GM12878 (cell line): ENCODE measurements around the gene HSPA1B. TPM values are rescaled to one million over a fixed set of nuclear protein-coding genes. Genes with fewer than 3 reads are reported as not detected.

Experiments
- ATF3 ChIP-seq: IDR thresholded peaks from 2 replicates; pipeline ENCODE4 v1.6.1; 2011; ENCODE audit warnings: low read depth, mild to moderate bottlenecking, low read length, moderate library complexity, borderline replicate concordance; ENCODE audit errors: extremely low read depth
- CHD1 ChIP-seq: IDR thresholded peaks from 2 replicates; pipeline ENCODE4 v1.6.1; 2012; ENCODE audit warnings: low read depth, low read length, improper control_type of control experiment
- DPF2 ChIP-seq: fragments of 450-650 bp; IDR thresholded peaks from 2 replicates; pipeline ENCODE4 v1.6.1; 2017; ENCODE audit warnings: mild to moderate bottlenecking
- EZH2 ChIP-seq: IDR thresholded peaks from 2 replicates; pipeline ENCODE4 v1.6.1; 2012; ENCODE audit warnings: low read depth, mild to moderate bottlenecking, control low read depth, inconsistent platforms, low read length, borderline replicate concordance; ENCODE audit not compliant: control insufficient read depth
- HSF1 ChIP-seq: fragments of 150-350 bp; IDR thresholded peaks from 2 replicates; pipeline ENCODE4 v1.6.1; 2014; ENCODE audit warnings: mild to moderate bottlenecking, low read depth, low read length
- KAT2A ChIP-seq: conservative IDR thresholded peaks from 2 replicates; pipeline ENCODE4 v1.6.1; 2011; ENCODE audit warnings: low read depth, low read length; ENCODE audit not compliant: control insufficient read depth
- KLF5 ChIP-seq: fragments of 450-650 bp; IDR thresholded peaks from 2 replicates; pipeline ENCODE4 v1.6.1; 2014; ENCODE audit warnings: mild to moderate bottlenecking; ENCODE audit not compliant: partially characterized antibody
- RELA ChIP-seq: fragments of 450-650 bp; IDR thresholded peaks from 2 replicates; pipeline ENCODE4 v1.8.0; 2014; ENCODE audit warnings: borderline replicate concordance; ENCODE audit not compliant: partially characterized antibody
- WRNIP1 ChIP-seq: IDR thresholded peaks from 2 replicates; pipeline ENCODE4 v1.6.1; 2011; ENCODE audit warnings: low read depth, low read length, improper control_type of control experiment, borderline replicate concordance
- ZBTB33 ChIP-seq: fragments of 450-650 bp; IDR thresholded peaks from 2 replicates; pipeline ENCODE4 v1.6.1; 2017; ENCODE audit warnings: mild to moderate bottlenecking
- ZBTB40 ChIP-seq: fragments of 450-650 bp; IDR thresholded peaks from 2 replicates; pipeline ENCODE4 v1.6.1; 2016; ENCODE audit warnings: mild to moderate bottlenecking, moderate library complexity, borderline replicate concordance
- ZNF384 ChIP-seq: IDR thresholded peaks from 2 replicates; pipeline ENCODE4 v1.6.1; 2012; ENCODE audit warnings: low read depth, mild to moderate bottlenecking, low read length, improper control_type of control experiment, borderline replicate concordance
- ZNF592 ChIP-seq: fragments of 450-650 bp; IDR thresholded peaks from 2 replicates; pipeline ENCODE4 v1.6.1; 2017; ENCODE audit warnings: mild to moderate bottlenecking, moderate library complexity
- polyA plus RNA-seq, 11 experiments: library from polyadenylated mRNA; depleted of rRNA in 4 of 11; unstranded in 6 of 11; stranded (reverse) in 5 of 11; fragments of >200 nt; fragmentation: Nextera tagmentation in 4 of 11; fragmentation: Illumina TruSeq in 1 of 11; extraction: Ambion mirVana in 4 of 11; extraction: Trizol in 1 of 11; gene quantifications; 1 replicate in 1 of 11; 2 replicates in 10 of 11; pipeline versions ENCODE4 v1.2.1 to v1.2.3, GENCODE V29; 2011 to 2016; ENCODE audit warnings: inconsistent platforms in 2 of 11, missing spikeins in 2 of 11, low read depth in 1 of 11
- total RNA-seq, 4 experiments: library from RNA; depleted of rRNA in 3 of 4; stranded (reverse); fragments of >200 nt in 3 of 4; fragmentation: Illumina TruSeq in 1 of 4; extraction: Trizol in 1 of 4; gene quantifications; 2 replicates each; pipeline versions ENCODE4 v1.2.1 to v1.2.3, GENCODE V29; 2013 to 2021

The HSPA1B gene
- total and polyA plus RNA-seq, 10 of the 15 experiments (the other 5 are each of a cell fraction or from before 2014, with no cell fraction given), result 0.11 to 40.5 (median 12.8) TPM

GRCh38 chr6:31862344-31863235, 35.1 kb downstream of the HSPA1B start, which contains the start of gene NEU1 (continued):
- TF ChIP-seq ZBTB40 (peak; percentile 65; the same call in 1 of the 2 replicates), HSF1 (no peak), ZNF384 (0 out of 2 replicates have a peak, but pooled peaks have one; percentile 44), KAT2A (no peak), EZH2 (no peak), RELA (peak; percentile 56), ZBTB33 (no peak), ZNF592 (no peak), ATF3 (peak; percentile 80; the same call in 1 of the 2 replicates), CHD1 (no peak), DPF2 (0 out of 2 replicates have a peak, but pooled peaks have one; percentile 42), WRNIP1 (no peak), KLF5 (peak; percentile 78)
